ENCODE measurements around the gene QDPR.

DNA sequence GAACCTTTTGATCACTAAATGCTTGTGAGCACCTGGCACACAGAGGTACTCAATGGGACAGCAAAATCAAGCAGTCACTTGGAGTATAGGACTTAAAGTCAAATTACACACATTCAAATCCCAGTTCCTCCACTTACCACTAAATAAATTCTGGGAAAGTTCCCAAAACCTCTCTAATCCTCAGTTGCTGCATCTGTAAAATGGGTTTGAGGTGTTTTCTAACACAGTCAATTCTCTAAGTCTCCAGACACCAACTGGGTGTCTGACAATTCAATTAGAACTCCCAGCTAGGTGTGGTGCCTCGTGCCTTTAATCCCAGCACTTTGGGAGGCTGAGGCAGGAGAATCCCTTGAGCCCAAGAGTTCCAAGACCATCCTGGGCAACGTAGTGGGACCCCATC, 19.0 kb downstream of the QDPR start:
- TF ChIP-seq EZH2 (IDR thresholded peaks at IDR 0.05) (no peak), FOXP2 (optimal IDR thresholded peaks at IDR 0.05; ENCODE audit: control extremely low read depth, extremely low read length, insufficient read depth) (no peak)

Measured in SK-N-MC (cell line).